ENCODE data around the gene SH3BGRL3. TPM values are rescaled to one million over a fixed set of nuclear protein-coding genes. Genes with fewer than 3 reads are reported as not detected.
A peak's percentile ranks its signal among the peaks of the same experiment; 100 is the strongest.

Gene SH3BGRL3
- total RNA-seq, 6 donors from 2014 or later: 39.1 to 271 (median 156) TPM

DNA sequence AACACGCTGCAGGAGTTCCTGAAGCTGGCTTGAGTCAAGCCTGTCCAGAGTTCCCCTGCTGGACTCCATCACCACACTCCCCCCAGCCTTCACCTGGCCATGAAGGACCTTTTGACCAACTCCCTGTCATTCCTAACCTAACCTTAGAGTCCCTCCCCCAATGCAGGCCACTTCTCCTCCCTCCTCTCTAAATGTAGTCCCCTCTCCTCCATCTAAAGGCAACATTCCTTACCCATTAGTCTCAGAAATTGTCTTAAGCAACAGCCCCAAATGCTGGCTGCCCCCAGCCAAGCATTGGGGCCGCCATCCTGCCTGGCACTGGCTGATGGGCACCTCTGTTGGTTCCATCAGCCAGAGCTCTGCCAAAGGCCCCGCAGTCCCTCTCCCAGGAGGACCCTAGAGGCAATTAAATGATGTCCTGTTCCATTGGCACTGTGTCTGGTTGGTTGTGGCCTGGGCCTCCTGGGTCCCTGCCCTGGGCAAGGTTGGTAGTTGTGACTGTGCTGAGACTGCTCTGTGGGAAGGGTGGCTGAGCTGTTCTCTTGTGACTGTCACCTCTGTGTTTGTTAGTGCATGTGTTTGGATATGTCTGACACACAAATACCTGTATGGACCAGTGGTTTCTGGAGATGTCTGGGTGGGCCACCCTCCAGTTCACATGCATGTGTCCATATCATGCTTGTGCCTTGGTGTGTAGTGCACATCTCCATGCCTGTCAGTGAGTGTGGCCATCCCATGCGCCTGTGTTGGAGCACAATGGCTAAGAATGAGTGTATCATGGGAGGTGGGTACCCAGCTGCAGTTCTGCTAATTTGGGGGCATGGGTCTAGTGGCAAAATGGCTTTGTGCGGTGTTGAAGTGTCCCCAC lies 1.4 kb downstream of the SH3BGRL3 start:
- DNase-seq (peak in 1 of 2 donors; percentile 44), ATAC-seq (ENCODE audit: low FRiP score in 2 of 2) (no peak)
- peak overlapping the region in 3 of 4 donors; percentile 86 to 98 (median 97) for H3K4me3 ChIP-seq
- H3K4me1 ChIP-seq: peaks cover 68 to 94% (median 80%) of the 10 kb centered on the region in 4 donors
- no peaks in the 10 kb centered on the region for H3K9me3 ChIP-seq
- peaks cover 0 to 4% (median 0%) of the 10 kb centered on the region in 4 donors for H3K27me3 ChIP-seq
- 94 to 96% methylated on average over 5 of the region's 5 CpGs for WGBS, 2 donors
- H3K36me3 ChIP-seq: peaks cover 0 to 15% (median 9%) of the 10 kb centered on the region in 4 donors
- TF ChIP-seq POLR2AphosphoS5 (IDR thresholded peaks at IDR 0.05) (no peak), EP300 (IDR thresholded peaks at IDR 0.05) (no peak), CTCF (IDR thresholded peaks at IDR 0.05) (no peak), POLR2A (IDR thresholded peaks at IDR 0.05) (no peak)
- H3K27ac ChIP-seq: peak overlapping the region; percentile 92 to 99 (median 98)

DNA sequence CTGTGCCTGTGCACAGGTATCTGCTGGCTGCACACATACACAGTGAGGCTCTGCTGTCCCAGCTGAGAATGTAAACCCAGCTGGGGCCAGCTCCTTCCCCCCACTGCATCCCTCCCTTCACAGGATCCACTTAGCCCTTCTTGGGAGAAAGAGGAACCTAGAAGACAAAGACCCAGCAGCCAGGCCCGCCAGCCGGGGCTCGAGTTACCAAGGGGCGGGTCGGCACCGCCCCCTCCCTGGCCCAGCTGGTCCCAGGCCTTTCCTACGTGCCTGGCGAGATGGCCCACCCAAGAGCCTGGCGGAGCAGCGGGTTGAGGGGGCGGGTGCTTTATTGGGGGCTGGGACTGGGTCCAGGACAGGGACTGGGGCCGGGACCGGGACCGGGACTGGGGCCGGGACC lies 2.1 kb downstream of the SH3BGRL3 start:
- H3K4me3 ChIP-seq: peak overlapping the region in 1 of 4 donors; percentile 98
- DNase-seq (peak in 1 of 2 donors; percentile 87), ATAC-seq (ENCODE audit: low FRiP score in 2 of 2) (no peak)
- peaks cover 63 to 93% (median 77%) of the 10 kb centered on the region in 4 donors for H3K4me1 ChIP-seq
- peaks cover 0 to 15% (median 9%) of the 10 kb centered on the region in 4 donors for H3K36me3 ChIP-seq
- H3K27me3 ChIP-seq: peaks cover 0 to 4% (median 0%) of the 10 kb centered on the region in 4 donors
- no peaks in the 10 kb centered on the region for H3K9me3 ChIP-seq
- 60% methylated on average over 15 of the region's 15 CpGs; no CpG with 5 or more reads in 1 of the 2 donors for WGBS, 2 donors
- H3K27ac ChIP-seq: peak overlapping the region; percentile 30 to 99 (median 70)
- TF ChIP-seq EP300 (IDR thresholded peaks at IDR 0.05): no peak
- no peak for TF ChIP-seq CTCF (IDR thresholded peaks at IDR 0.05)
- TF ChIP-seq POLR2A (IDR thresholded peaks at IDR 0.05): no peak
- TF ChIP-seq POLR2AphosphoS5 (IDR thresholded peaks at IDR 0.05): no peak

DNA sequence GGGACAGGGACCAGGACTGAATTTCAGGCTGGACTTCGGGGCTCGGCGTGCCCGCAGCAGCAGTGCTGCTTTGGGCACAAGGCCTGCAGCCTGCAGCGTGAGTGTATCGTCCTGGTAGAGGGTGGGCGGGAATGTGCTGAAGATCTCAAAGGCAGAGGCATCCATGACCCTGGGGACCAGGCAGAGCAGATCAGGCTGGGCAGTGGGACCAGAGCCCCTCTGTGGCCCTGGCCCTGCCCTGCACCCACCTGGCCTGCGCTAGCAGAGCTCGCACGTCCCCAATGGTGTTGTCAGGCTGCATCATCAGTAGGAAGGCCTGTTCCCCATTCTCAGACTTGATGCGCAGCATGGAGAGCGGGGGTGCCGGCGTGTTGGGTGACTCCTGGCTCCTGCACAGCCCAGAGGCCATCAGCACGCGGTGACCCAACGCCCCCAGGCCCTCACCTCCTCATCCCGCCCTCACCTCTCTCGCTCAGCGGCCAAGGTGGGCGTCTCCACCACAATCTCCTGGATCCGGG lies 2.6 kb downstream of the SH3BGRL3 start:
- TF ChIP-seq POLR2A (IDR thresholded peaks at IDR 0.05): no peak
- no peak for TF ChIP-seq CTCF (IDR thresholded peaks at IDR 0.05)
- no peak for TF ChIP-seq EP300 (IDR thresholded peaks at IDR 0.05)
- no peak for TF ChIP-seq POLR2AphosphoS5 (IDR thresholded peaks at IDR 0.05)
- DNase-seq: peak in 1 of 2 donors; percentile 66
- WGBS, 2 donors: 85 to 96% methylated on average over 15 to 22 of the region's 22 CpGs
- Histone ChIP-seq H3K36me3 (peaks cover 0 to 15% (median 9%) of the 10 kb centered on the region in 4 donors), H3K27ac (peak overlapping the region; percentile 30 to 97 (median 59)), H3K9me3 (no peaks in the 10 kb centered on the region), H3K4me1 (peaks cover 59 to 93% (median 76%) of the 10 kb centered on the region in 4 donors), H3K4me3 (peak overlapping the region in 1 of 4 donors; percentile 98), H3K27me3 (peaks cover 0 to 4% (median 0%) of the 10 kb centered on the region in 4 donors)
- ATAC-seq (ENCODE audit: low FRiP score in 2 of 2): no peak

- H3K27me3 ChIP-seq: peaks cover 0 to 4% (median 0%) of the 10 kb centered on the region in 4 donors
- no peak for ATAC-seq (ENCODE audit: low FRiP score in 2 of 2)
- peaks cover 52 to 93% (median 74%) of the 10 kb centered on the region in 4 donors for H3K4me1 ChIP-seq
- TF ChIP-seq EP300 (IDR thresholded peaks at IDR 0.05) (no peak), POLR2A (IDR thresholded peaks at IDR 0.05) (no peak), CTCF (IDR thresholded peaks at IDR 0.05) (no peak), POLR2AphosphoS5 (IDR thresholded peaks at IDR 0.05) (no peak)
- no peak for DNase-seq
- H3K4me3 ChIP-seq: no peak overlapping the region
- no peaks in the 10 kb centered on the region for H3K9me3 ChIP-seq
- 56 to 64% methylated on average over 4 of the region's 4 CpGs for WGBS, 2 donors
- H3K27ac ChIP-seq: peak overlapping the region; percentile 53 to 97 (median 70)
- H3K36me3 ChIP-seq: peaks cover 0 to 15% (median 9%) of the 10 kb centered on the region in 4 donors
Observed at GRCh38 chr1:26283279-26283853, 3.5 kb downstream of the SH3BGRL3 start.
